Upper lobe of left lung (tissue), 6 donors: ENCODE measurements around the gene MED22. TPM values are rescaled to one million over a fixed set of nuclear protein-coding genes. Genes with fewer than 3 reads are reported as not detected.

ENCODE experiments used
- ATAC-seq, 2 donors: fragments of 200-7000 bp; cut with Tn5 transposase; one replicate each; pipeline ENCODE4 v1.9.1; 2022; ENCODE audit warnings: mild to moderate bottlenecking in 2 of 2, moderate library complexity in 2 of 2; ENCODE audit not compliant: low FRiP score in 2 of 2
- DNase-seq, 2 donors: peaks; one replicate each; pipeline ENCODE4 v3.0.0-alpha.2; 2019 to 2020
- H3K27ac ChIP-seq, 4 donors: fragments of 200-600 bp; sonication (generic); one replicate each; pipeline ENCODE4 v1.5.1; 2016 to 2019
- H3K27me3 ChIP-seq, 4 donors: fragments of 200-600 bp; sonication (generic); one replicate each; pipeline ENCODE4 v1.5.1; 2017 to 2019
- H3K36me3 ChIP-seq, 4 donors: fragments of 200-600 bp; sonication (generic); one replicate each; pipeline ENCODE4 v1.5.1; 2016 to 2019
- H3K4me1 ChIP-seq, 4 donors: fragments of 200-600 bp; sonication (generic); one replicate each; pipeline ENCODE4 v1.5.1; 2018 to 2019
- H3K4me3 ChIP-seq, 4 donors: fragments of 200-600 bp; sonication (generic); one replicate each; pipeline ENCODE4 v1.5.1; 2017 to 2019; ENCODE audit warnings: mild to moderate bottlenecking in 2 of 4, moderate library complexity in 1 of 4
- H3K9me3 ChIP-seq, 4 donors: fragments of 200-600 bp; sonication (generic); one replicate each; pipeline ENCODE4 v1.5.1; 2018 to 2019
- CTCF ChIP-seq, 6 experiments: fragments of 450-650 bp in 4 of 6; fragments of 200-600 bp in 2 of 6; sonication (generic) in 2 of 6; IDR thresholded peaks; one replicate each; pipeline ENCODE4 v1.5.1; 2016 to 2019; ENCODE audit warnings: antibody characterized with exemption in 6 of 6
- EP300 ChIP-seq, 4 donors: sonication (generic); formaldehyde crosslinking; IDR thresholded peaks; one replicate each; pipeline ENCODE4 v1.5.1; 2017; ENCODE audit warnings: antibody characterized with exemption in 4 of 4, control low read depth in 2 of 4
- POLR2A ChIP-seq, 4 donors: fragments of 450-650 bp; IDR thresholded peaks; one replicate each; pipeline ENCODE4 v1.5.1; 2016 to 2017; ENCODE audit warnings: antibody characterized with exemption in 4 of 4, mild to moderate bottlenecking in 2 of 4
- POLR2AphosphoS5 ChIP-seq, 2 donors: sonication (generic); formaldehyde crosslinking; IDR thresholded peaks; one replicate each; pipeline ENCODE4 v1.5.1; 2017; ENCODE audit warnings: antibody characterized with exemption in 2 of 2
- WGBS, 2 donors: methylation state at CpG; one replicate each; pipeline ENCODE4 v1.1.5; 2017 to 2018; 5-methylcytosine and 5-hydroxymethylcytosine counted together
- total RNA-seq, 6 donors: library from RNA; depleted of rRNA in 4 of 6; stranded (reverse); fragments of >200 nt in 4 of 6; gene quantifications; one replicate each; pipeline versions ENCODE4 v1.1.0 to v1.2.1, GENCODE V29; 2016 to 2021
- donor health status: DM: no; HTN: no; CAD: no; lungs with moderate emphysema.
- donor health status: DM: no; HTN: yes; CAD: no; lungs with severe emphysema.

Gene MED22
- total RNA-seq, 6 donors from 2014 or later: 28.1 to 41.0 (median 30.5) TPM

GRCh38 chr9:133382507-133383141 lies 34.7 kb upstream of the MED22 start:
- Histone ChIP-seq H3K9me3 (no peaks in the 10 kb centered on the region), H3K4me3 (no peak overlapping the region), H3K36me3 (no peaks in the 10 kb centered on the region), H3K4me1 (no peaks in the 10 kb centered on the region), H3K27me3 (no peaks in the 10 kb centered on the region), H3K27ac (no peak overlapping the region)
- ATAC-seq (no peak), DNase-seq (no peak)
- 87 to 90% methylated on average over 4 of the region's 4 CpGs for WGBS, 2 donors
- TF ChIP-seq CTCF (IDR thresholded peaks at IDR 0.05) (no peak), EP300 (IDR thresholded peaks at IDR 0.05) (no peak), POLR2AphosphoS5 (IDR thresholded peaks at IDR 0.05) (no peak), POLR2A (IDR thresholded peaks at IDR 0.05) (no peak)

GRCh38 chr9:133380734-133381133 lies 32.8 kb upstream of the MED22 start:
- no peaks in the 10 kb centered on the region for H3K36me3 ChIP-seq
- H3K9me3 ChIP-seq: no peaks in the 10 kb centered on the region
- ATAC-seq: no peak
- no peak for DNase-seq
- H3K4me1 ChIP-seq: peaks cover 0 to 7% (median 7%) of the 10 kb centered on the region in 4 donors
- no peak overlapping the region for H3K4me3 ChIP-seq
- WGBS, 2 donors: 85 to 87% methylated on average over 4 of the region's 4 CpGs
- no peak overlapping the region for H3K27ac ChIP-seq
- no peaks in the 10 kb centered on the region for H3K27me3 ChIP-seq
- TF ChIP-seq CTCF (IDR thresholded peaks at IDR 0.05): no peak
- no peak for TF ChIP-seq POLR2A (IDR thresholded peaks at IDR 0.05)
- no peak for TF ChIP-seq EP300 (IDR thresholded peaks at IDR 0.05)
- TF ChIP-seq POLR2AphosphoS5 (IDR thresholded peaks at IDR 0.05): no peak

GRCh38 chr9:133379153-133380086 lies 31.5 kb upstream of the MED22 start:
- DNase-seq (no peak), ATAC-seq (no peak)
- Histone ChIP-seq H3K4me1 (peaks cover 1 to 14% (median 11%) of the 10 kb centered on the region in 4 donors), H3K4me3 (no peak overlapping the region), H3K9me3 (no peaks in the 10 kb centered on the region), H3K27ac (no peak overlapping the region), H3K36me3 (no peaks in the 10 kb centered on the region), H3K27me3 (no peaks in the 10 kb centered on the region)
- TF ChIP-seq CTCF (IDR thresholded peaks at IDR 0.05): no peak
- TF ChIP-seq EP300 (IDR thresholded peaks at IDR 0.05): no peak
- no peak for TF ChIP-seq POLR2A (IDR thresholded peaks at IDR 0.05)
- TF ChIP-seq POLR2AphosphoS5 (IDR thresholded peaks at IDR 0.05): no peak
- WGBS, 2 donors: 91 to 92% methylated on average over 12 to 14 of the region's 14 CpGs

GRCh38 chr9:133378408-133378962 lies 30.6 kb upstream of the MED22 start:
- H3K9me3 ChIP-seq: no peaks in the 10 kb centered on the region

More at GRCh38 chr9:133378408-133378962, 30.6 kb upstream of the MED22 start:
- TF ChIP-seq EP300 (IDR thresholded peaks at IDR 0.05): no peak
- no peak for TF ChIP-seq POLR2AphosphoS5 (IDR thresholded peaks at IDR 0.05)
- TF ChIP-seq POLR2A (IDR thresholded peaks at IDR 0.05): no peak
- no peak for TF ChIP-seq CTCF (IDR thresholded peaks at IDR 0.05)
- Histone ChIP-seq H3K4me3 (no peak overlapping the region), H3K27ac (no peak overlapping the region), H3K4me1 (peaks cover 8 to 21% (median 18%) of the 10 kb centered on the region in 4 donors), H3K36me3 (no peaks in the 10 kb centered on the region), H3K27me3 (no peaks in the 10 kb centered on the region)
- no peak for ATAC-seq
- no peak for DNase-seq
- WGBS, 2 donors: 56 to 62% methylated on average over 1 of the region's 1 CpG
